KMS-11 (cell line): ENCODE results near the gene AFAP1L2.

Source experiments
- H2AFZ ChIP-seq: fragments of 200-600 bp; sonication (generic); 2 replicates; pipeline ENCODE4 v1.6.1; 2016; ENCODE audit warnings: antibody characterized with exemption, mixed run types, low read depth
- H3K27ac ChIP-seq: fragments of 200-600 bp; sonication (generic); 2 replicates; pipeline ENCODE4 v1.6.1; 2016; ENCODE audit warnings: mild to moderate bottlenecking, mixed run types
- H3K27me3 ChIP-seq: fragments of 200-600 bp; sonication (generic); 2 replicates; pipeline ENCODE4 v1.6.1; 2017; ENCODE audit warnings: mild to moderate bottlenecking, low read depth, mixed run types, moderate library complexity; ENCODE audit not compliant: insufficient read depth
- H3K36me3 ChIP-seq: fragments of 200-600 bp; sonication (generic); 2 replicates; pipeline ENCODE4 v1.6.1; 2017; ENCODE audit warnings: mild to moderate bottlenecking, mixed run types; ENCODE audit not compliant: insufficient read depth
- H3K4me1 ChIP-seq: fragments of 200-600 bp; sonication (generic); 2 replicates; pipeline ENCODE4 v1.6.1; 2016; ENCODE audit warnings: mild to moderate bottlenecking, low read depth, mixed run types; ENCODE audit not compliant: poor library complexity, severe bottlenecking
- H3K4me2 ChIP-seq: fragments of 200-600 bp; sonication (generic); 2 replicates; pipeline ENCODE4 v1.7.0; 2016; ENCODE audit warnings: mild to moderate bottlenecking, mixed run types
- H3K4me3 ChIP-seq: fragments of 200-600 bp; sonication (generic); IDR thresholded peaks from 2 replicates; pipeline ENCODE4 v1.6.1; 2017; ENCODE audit warnings: low read depth, low read length, mixed read lengths; ENCODE audit not compliant: insufficient read depth
- H3K79me2 ChIP-seq: fragments of 200-600 bp; sonication (generic); 2 replicates; pipeline ENCODE4 v1.6.1; 2016; ENCODE audit warnings: low read depth, mixed run types; ENCODE audit not compliant: insufficient read depth
- H3K9ac ChIP-seq: fragments of 200-600 bp; sonication (generic); 2 replicates; pipeline ENCODE4 v1.6.1; 2016; ENCODE audit warnings: mild to moderate bottlenecking, mixed run types
- H4K20me1 ChIP-seq: fragments of 200-600 bp; sonication (generic); 2 replicates; pipeline ENCODE4 v1.6.1; 2016; ENCODE audit warnings: mild to moderate bottlenecking, mixed run types; ENCODE audit not compliant: insufficient read depth
- TF ChIP-seq, protein P1 (sequence below): fragments of 200-600 bp; sonication (generic); conservative IDR thresholded peaks from 2 replicates; pipeline ENCODE4 v1.6.1; 2017; ENCODE audit warnings: low read depth, mild to moderate bottlenecking, antibody characterized with exemption, low read length, moderate library complexity, mixed read lengths

The AFAP1L2 gene

DNA sequence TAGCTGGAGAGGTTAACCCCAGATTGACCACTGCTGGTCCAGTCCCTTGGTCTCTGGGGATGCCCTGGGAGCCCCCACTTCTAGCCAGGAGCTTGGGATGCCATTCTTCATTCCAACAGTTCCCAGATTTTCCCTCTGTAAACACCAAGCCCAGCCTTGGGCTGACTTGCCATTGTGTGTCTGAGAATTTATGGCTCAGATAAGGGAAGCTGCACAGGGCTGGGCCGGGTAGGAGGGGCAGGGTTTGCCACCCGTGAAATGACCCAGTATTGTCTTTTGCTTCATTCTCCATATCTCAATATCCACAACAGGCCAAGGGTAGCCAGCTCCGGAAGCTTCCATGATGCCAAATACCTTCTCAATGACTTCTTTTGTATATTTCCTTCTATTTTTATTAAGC, 32.1 kb downstream of the AFAP1L2 start:
- H4K20me1 ChIP-seq = no peaks in the 10 kb centered on the region
- H3K4me1 ChIP-seq = no peaks in the 10 kb centered on the region
- no peaks in the 10 kb centered on the region for H3K36me3 ChIP-seq
- no peak overlapping the region for H2AFZ ChIP-seq
- no peaks in the 10 kb centered on the region for H3K27me3 ChIP-seq
- no peaks in the 10 kb centered on the region for H3K79me2 ChIP-seq
- TF ChIP-seq, protein P1, sequence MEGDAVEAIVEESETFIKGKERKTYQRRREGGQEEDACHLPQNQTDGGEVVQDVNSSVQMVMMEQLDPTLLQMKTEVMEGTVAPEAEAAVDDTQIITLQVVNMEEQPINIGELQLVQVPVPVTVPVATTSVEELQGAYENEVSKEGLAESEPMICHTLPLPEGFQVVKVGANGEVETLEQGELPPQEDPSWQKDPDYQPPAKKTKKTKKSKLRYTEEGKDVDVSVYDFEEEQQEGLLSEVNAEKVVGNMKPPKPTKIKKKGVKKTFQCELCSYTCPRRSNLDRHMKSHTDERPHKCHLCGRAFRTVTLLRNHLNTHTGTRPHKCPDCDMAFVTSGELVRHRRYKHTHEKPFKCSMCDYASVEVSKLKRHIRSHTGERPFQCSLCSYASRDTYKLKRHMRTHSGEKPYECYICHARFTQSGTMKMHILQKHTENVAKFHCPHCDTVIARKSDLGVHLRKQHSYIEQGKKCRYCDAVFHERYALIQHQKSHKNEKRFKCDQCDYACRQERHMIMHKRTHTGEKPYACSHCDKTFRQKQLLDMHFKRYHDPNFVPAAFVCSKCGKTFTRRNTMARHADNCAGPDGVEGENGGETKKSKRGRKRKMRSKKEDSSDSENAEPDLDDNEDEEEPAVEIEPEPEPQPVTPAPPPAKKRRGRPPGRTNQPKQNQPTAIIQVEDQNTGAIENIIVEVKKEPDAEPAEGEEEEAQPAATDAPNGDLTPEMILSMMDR = no peak
- H3K4me3 ChIP-seq = no peak overlapping the region
- no peak overlapping the region for H3K27ac ChIP-seq
- H3K9ac ChIP-seq = no peak overlapping the region
- H3K4me2 ChIP-seq = no peak overlapping the region

DNA sequence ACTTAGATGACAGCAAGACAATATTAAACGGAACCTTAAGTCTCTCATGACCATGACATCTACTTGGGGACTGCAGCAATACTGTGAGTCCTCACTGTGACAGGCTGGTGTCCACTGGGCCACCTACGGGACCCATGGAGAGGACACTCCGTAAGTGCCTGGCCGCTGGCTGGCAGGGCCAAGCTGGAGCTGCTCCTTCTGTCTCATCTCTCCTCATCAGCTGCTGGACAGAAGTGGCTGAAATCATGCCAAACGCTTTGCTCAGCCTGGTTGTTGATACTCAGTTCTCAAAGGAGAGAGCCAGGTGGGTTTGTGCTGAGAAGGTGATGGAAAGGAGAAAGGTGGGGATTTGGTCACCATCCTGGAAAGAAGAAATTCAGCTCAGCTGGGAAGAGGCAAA, 33.3 kb downstream of the AFAP1L2 start:
- H3K4me3 ChIP-seq = no peak overlapping the region
- H2AFZ ChIP-seq = no peak overlapping the region
- H4K20me1 ChIP-seq = no peaks in the 10 kb centered on the region
- H3K4me2 ChIP-seq = no peak overlapping the region
- no peaks in the 10 kb centered on the region for H3K4me1 ChIP-seq
- TF ChIP-seq, protein P1 = no peak
- no peaks in the 10 kb centered on the region for H3K27me3 ChIP-seq
- no peaks in the 10 kb centered on the region for H3K36me3 ChIP-seq
- no peaks in the 10 kb centered on the region for H3K79me2 ChIP-seq
- H3K27ac ChIP-seq = no peak overlapping the region
- H3K9ac ChIP-seq = no peak overlapping the region

DNA sequence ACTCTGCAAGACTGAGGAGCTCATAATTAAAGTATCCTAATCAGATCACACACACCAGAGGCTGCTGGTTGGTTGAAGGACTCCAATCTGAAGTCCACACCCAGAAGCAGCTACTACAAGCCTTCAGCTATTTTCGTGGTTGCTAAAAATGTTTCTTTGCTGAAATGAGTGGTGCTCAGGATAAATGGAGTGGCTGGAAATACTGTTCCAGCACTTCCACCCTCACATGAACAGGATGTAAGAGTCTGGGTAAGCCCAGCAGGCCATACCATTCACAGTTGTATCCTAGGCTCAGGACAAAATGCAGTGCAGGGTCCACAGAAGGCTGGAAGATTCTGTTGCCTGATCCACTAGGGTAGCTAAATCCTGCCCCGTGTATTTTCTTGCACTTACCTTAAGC, 34.1 kb downstream of the AFAP1L2 start:
- TF ChIP-seq, protein P1 = no peak
- no peak overlapping the region for H3K27ac ChIP-seq
- no peaks in the 10 kb centered on the region for H4K20me1 ChIP-seq
- no peak overlapping the region for H3K4me2 ChIP-seq
- H3K27me3 ChIP-seq = no peaks in the 10 kb centered on the region
- H3K4me3 ChIP-seq = no peak overlapping the region
- H2AFZ ChIP-seq = no peak overlapping the region
- no peaks in the 10 kb centered on the region for H3K36me3 ChIP-seq
- H3K79me2 ChIP-seq = no peaks in the 10 kb centered on the region
- no peaks in the 10 kb centered on the region for H3K4me1 ChIP-seq
- H3K9ac ChIP-seq = no peak overlapping the region

DNA sequence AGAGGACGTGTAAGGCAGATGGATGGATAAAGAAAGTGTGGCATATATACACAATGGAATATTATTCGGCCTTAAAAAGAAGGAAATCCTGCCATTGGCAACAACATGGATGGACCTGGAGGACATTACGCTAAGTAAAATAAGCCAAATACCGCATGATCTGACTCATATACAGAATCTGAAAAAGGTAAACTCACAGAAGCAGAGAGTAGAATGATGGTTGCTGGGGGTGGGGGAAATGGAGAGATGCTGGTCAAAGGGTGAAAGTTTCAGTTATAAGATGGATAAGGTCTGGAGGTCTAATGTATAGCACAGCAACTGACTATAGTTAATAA, 36.3 kb downstream of the AFAP1L2 start:
- Histone ChIP-seq H3K9ac (no peak overlapping the region), H3K4me2 (no peak overlapping the region), H3K4me1 (no peaks in the 10 kb centered on the region), H4K20me1 (no peaks in the 10 kb centered on the region), H3K4me3 (no peak overlapping the region), H3K36me3 (no peaks in the 10 kb centered on the region), H3K79me2 (no peaks in the 10 kb centered on the region), H3K27ac (no peak overlapping the region), H2AFZ (no peak overlapping the region), H3K27me3 (no peaks in the 10 kb centered on the region)
- TF ChIP-seq, protein P1 = no peak
